Cardiac muscle cell (in vitro differentiated cells and primary cell): ENCODE data around the gene OR5D13. TPM values are rescaled to one million over a fixed set of nuclear protein-coding genes. Genes with fewer than 3 reads are reported as not detected.

ENCODE experiments used
- DNase-seq, 2 donors: peaks; one replicate each; pipeline versions ENCODE4 v3.0.0 to v3.0.0-alpha.2; 2010 to 2017; ENCODE audit warnings: low read depth in 1 of 2, low spot score in 1 of 2
- H3K27ac ChIP-seq: fragments of 200-600 bp; sonication (generic); 2 replicates; pipeline ENCODE4 v1.5.1; 2016
- H3K27me3 ChIP-seq: fragments of 200-600 bp; sonication (generic); 2 replicates; pipeline ENCODE4 v1.6.0; 2016; ENCODE audit warnings: control low read depth
- H3K36me3 ChIP-seq: fragments of 200-600 bp; sonication (generic); 2 replicates; pipeline ENCODE4 v1.5.1; 2016; ENCODE audit warnings: control low read depth
- H3K4me1 ChIP-seq: fragments of 200-600 bp; sonication (generic); 2 replicates; pipeline ENCODE4 v1.8.1; 2017; ENCODE audit warnings: low read depth, mild to moderate bottlenecking, mixed run types
- H3K4me3 ChIP-seq: fragments of 200-600 bp; sonication (generic); 2 replicates; pipeline ENCODE4 v1.5.1; 2016; ENCODE audit warnings: mild to moderate bottlenecking
- H3K9me3 ChIP-seq: fragments of 200-600 bp; sonication (generic); 2 replicates; pipeline ENCODE4 v1.5.1; 2017; ENCODE audit warnings: low read depth, mild to moderate bottlenecking, control low read depth
- polyA plus RNA-seq: library from polyadenylated mRNA; unstranded; fragments of >200 nt; fragmentation: Nextera tagmentation; extraction: Ambion mirVana; gene quantifications from 2 replicates; pipeline ENCODE4 v1.2.1, GENCODE V29; 2016
- total RNA-seq: library from RNA; depleted of rRNA; stranded (reverse); fragments of >200 nt; gene quantifications from 2 replicates; pipeline ENCODE4 v1.2.3, GENCODE V29; 2016
- TF ChIP-seq, protein P1 (sequence below): IDR thresholded peaks from 2 replicates; pipeline ENCODE4 v1.5.1; 2012; ENCODE audit warnings: low read depth, mild to moderate bottlenecking, low read length

The OR5D13 gene, protein sequence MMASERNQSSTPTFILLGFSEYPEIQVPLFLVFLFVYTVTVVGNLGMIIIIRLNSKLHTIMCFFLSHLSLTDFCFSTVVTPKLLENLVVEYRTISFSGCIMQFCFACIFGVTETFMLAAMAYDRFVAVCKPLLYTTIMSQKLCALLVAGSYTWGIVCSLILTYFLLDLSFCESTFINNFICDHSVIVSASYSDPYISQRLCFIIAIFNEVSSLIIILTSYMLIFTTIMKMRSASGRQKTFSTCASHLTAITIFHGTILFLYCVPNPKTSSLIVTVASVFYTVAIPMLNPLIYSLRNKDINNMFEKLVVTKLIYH
- total RNA-seq: not detected in 2 replicates
- not detected in 2 replicates for polyA plus RNA-seq

DNA sequence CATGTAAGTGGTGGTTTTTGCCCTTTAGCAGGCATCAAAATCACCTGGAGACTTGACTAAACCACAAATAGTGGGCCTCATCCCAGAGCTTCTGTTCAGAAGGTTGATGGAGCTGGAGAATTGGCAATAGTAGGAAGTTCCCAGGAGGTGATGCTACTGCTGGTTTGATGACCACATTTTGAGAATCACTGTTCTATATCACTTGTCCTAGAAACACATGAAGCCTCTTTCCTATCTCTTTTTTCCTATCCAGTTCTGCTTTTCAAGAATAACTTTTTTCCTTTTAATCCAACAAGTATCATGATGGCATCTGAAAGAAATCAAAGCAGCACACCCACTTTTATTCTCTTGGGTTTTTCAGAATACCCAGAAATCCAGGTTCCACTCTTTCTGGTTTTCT, at the start of gene OR5D13:
TSS of gene OR5D13 (plus strand) at position 301 of the 400 bp plus-strand sequence. CDS start at position 301, 0 bp downstream.
- TF ChIP-seq, protein P1, sequence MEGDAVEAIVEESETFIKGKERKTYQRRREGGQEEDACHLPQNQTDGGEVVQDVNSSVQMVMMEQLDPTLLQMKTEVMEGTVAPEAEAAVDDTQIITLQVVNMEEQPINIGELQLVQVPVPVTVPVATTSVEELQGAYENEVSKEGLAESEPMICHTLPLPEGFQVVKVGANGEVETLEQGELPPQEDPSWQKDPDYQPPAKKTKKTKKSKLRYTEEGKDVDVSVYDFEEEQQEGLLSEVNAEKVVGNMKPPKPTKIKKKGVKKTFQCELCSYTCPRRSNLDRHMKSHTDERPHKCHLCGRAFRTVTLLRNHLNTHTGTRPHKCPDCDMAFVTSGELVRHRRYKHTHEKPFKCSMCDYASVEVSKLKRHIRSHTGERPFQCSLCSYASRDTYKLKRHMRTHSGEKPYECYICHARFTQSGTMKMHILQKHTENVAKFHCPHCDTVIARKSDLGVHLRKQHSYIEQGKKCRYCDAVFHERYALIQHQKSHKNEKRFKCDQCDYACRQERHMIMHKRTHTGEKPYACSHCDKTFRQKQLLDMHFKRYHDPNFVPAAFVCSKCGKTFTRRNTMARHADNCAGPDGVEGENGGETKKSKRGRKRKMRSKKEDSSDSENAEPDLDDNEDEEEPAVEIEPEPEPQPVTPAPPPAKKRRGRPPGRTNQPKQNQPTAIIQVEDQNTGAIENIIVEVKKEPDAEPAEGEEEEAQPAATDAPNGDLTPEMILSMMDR: no peak
- no peaks in the 10 kb centered on the region for H3K36me3 ChIP-seq
- no peak within 1 kb of the TSS for H3K4me3 ChIP-seq
- no peaks in the 10 kb centered on the region for H3K27me3 ChIP-seq
- no peaks in the 10 kb centered on the region for H3K4me1 ChIP-seq
- peaks cover 5% of the 10 kb centered on the region for H3K9me3 ChIP-seq
- H3K27ac ChIP-seq: no peak within 1 kb of the TSS
- DNase-seq: no peak

DNA sequence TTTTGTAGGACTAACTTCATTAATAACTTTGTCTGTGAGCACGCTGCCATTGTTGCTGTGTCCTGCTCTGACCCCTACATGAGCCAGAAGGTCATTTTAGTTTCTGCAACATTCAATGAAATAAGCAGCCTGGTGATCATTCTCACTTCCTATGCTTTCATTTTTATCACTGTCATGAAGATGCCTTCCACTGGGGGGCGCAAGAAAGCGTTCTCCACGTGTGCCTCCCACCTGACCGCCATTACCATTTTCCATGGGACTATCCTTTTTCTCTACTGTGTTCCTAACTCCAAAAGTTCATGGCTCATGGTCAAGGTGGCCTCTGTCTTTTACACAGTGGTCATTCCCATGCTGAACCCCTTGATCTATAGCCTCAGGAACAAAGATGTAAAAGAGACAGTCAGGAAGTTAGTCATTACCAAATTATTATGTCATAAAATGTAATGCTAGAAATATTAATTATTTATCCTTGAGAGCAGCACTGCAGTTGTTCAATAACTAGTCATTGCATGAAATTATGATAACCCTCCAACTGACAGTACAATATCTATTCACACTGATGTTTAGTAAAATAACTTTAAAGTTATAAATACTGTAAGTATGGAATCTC, 46.4 kb upstream of the OR5D13 start:
- no peak overlapping the region for H3K27ac ChIP-seq
- peaks cover 3% of the 10 kb centered on the region for H3K9me3 ChIP-seq
- no peaks in the 10 kb centered on the region for H3K27me3 ChIP-seq
- DNase-seq: no peak
- no peak overlapping the region for H3K4me3 ChIP-seq
- H3K4me1 ChIP-seq: no peaks in the 10 kb centered on the region
- TF ChIP-seq, protein P1: no peak
- no peaks in the 10 kb centered on the region for H3K36me3 ChIP-seq

DNA sequence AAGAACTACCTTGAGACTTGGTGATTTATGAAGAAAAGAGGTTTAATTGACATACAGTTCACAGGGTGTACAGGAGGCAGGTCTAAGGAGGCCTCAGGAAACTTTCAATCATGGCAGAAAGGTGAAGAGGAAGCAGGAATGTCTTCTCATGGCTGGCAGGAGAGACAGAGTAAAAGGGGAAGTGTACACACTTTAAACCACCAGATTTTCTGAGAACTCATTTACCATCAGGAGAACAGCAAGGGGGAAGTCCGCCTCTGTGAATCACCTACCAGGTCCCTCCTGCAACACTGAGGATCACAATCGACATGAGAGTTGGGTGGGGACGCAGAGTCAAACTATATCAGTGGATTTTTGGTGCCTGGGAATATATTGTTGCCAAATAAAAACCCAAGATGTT, 40.3 kb upstream of the OR5D13 start:
- no peak for DNase-seq
- no peak overlapping the region for H3K4me3 ChIP-seq
- H3K36me3 ChIP-seq: no peaks in the 10 kb centered on the region
- no peak overlapping the region for H3K27ac ChIP-seq
- H3K9me3 ChIP-seq: no peaks in the 10 kb centered on the region
- H3K4me1 ChIP-seq: no peaks in the 10 kb centered on the region
- TF ChIP-seq, protein P1: no peak
- H3K27me3 ChIP-seq: no peaks in the 10 kb centered on the region

DNA sequence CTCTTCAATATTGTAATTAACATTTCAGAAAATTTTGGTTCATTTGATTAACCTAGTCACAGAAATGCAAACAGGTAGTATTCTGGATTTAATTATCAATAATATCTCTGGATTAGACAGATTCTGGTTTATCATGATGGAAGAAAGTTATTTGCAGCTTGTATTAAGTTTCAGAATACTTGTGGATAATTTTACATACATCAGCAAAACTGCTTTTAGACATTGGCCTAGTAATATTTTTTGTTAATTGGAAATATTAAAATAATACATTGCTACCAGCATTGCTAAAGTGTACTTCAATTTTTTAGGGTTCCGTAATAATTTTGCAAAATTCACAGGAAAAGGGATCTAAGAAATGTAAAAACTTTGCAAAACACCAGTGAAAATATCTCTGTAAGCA, 18.4 kb downstream of the OR5D13 start:
- Histone ChIP-seq H3K27me3 (no peaks in the 10 kb centered on the region), H3K27ac (no peak overlapping the region), H3K9me3 (peaks cover 7% of the 10 kb centered on the region), H3K4me1 (no peaks in the 10 kb centered on the region), H3K36me3 (no peaks in the 10 kb centered on the region), H3K4me3 (no peak overlapping the region)
- no peak for DNase-seq
- TF ChIP-seq, protein P1: no peak

DNA sequence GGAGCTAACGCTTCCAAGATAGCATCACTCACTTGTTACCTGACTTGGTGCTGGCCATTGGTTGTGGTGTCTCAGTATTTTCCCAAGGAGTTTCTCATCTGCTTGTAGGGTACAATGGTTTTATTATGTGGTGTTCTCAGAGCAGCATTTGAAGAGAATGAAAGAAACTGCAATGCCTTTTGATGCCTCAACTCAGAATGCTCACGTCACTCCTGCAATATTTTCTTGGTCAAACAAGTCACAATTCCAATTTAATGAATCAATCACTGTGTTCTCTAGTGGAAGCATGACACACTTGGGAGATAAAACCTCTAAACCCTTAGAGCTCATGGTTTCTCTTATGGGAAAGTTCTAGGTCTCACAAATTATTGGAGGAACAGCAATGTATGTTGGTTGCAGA, 20.1 kb downstream of the OR5D13 start:
- Histone ChIP-seq H3K4me3 (no peak overlapping the region), H3K4me1 (no peaks in the 10 kb centered on the region), H3K27me3 (no peaks in the 10 kb centered on the region), H3K27ac (no peak overlapping the region), H3K36me3 (no peaks in the 10 kb centered on the region), H3K9me3 (peaks cover 7% of the 10 kb centered on the region)
- DNase-seq: no peak
- TF ChIP-seq, protein P1: no peak
